HG03039 (cell line): Measurements from ENCODE around the gene METTL9.
"Not testable (repeated sequence)": the region's sequence is repeated elsewhere in the genome, so short reads cannot be mapped to it uniquely, and the experiment has no call there.

Experiments
- ATAC-seq: cut with Tn5 transposase; IDR thresholded peaks from one replicate; pipeline ENCODE4 v1.9.1; 2021; ENCODE audit warnings: mild to moderate bottlenecking, moderate library complexity; ENCODE audit not compliant: unreplicated experiment

Gene METTL9

GRCh38 chr16:21599122-21600030 lies at the start of gene METTL9:
Gene METTL9 (plus strand): TSS chr16:21599577. CDS start chr16:21599734, 157 bp downstream.
- ATAC-seq, result peak; percentile 88

GRCh38 chr16:21549975-21550374 lies 49.4 kb upstream of the METTL9 start:
- ATAC-seq, result not testable (repeated sequence)

DNA sequence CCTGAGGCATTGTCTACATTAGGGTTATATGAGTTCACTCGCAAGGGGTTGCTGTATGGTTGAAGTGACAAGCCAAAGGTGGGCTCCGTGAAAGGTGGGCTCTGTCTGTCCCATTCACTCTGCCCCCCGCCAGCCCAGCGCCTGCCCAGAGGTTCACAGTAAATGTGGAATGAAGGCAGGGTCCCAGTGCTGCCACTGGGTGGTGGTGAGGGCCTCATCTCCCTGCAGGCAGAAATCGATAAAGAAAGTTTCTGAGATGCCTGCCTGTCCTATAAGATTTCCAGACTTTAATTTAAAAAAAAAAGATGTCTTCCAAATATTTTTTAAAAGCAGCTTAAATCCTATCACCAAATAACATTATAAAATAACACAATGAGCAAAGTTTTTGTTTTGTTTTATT lies 48.9 kb upstream of the METTL9 start:
- ATAC-seq, result not testable (repeated sequence)

DNA sequence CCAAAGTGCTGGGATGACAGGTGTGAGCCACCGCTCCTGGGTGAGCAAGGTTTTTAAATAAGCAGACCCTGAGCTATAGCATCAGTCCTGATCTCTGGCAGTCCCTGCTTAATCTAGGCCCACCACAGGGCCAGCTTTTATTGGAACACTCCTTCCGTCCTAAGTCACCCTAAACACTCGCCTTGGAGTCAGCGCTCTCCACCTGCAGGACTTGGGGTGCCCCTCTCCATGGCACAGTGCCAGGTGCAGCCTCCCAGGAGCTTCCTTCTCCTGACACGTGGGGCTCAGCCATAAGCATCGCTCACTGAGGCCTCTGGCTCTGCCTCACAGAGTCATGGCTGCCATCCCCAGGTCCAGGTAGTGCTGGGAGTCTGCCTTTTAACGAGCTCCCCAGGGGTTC lies 48.3 kb upstream of the METTL9 start:
- not testable (repeated sequence) for ATAC-seq

- not testable (repeated sequence) for ATAC-seq
Observed at GRCh38 chr16:21551600-21551999, 47.8 kb upstream of the METTL9 start.

- ATAC-seq, result not testable (repeated sequence)
Observed at GRCh38 chr16:21553481-21554296, 45.7 kb upstream of the METTL9 start.

GRCh38 chr16:21554795-21555585 lies 44.4 kb upstream of the METTL9 start:
- ATAC-seq, result peak; percentile 87

DNA sequence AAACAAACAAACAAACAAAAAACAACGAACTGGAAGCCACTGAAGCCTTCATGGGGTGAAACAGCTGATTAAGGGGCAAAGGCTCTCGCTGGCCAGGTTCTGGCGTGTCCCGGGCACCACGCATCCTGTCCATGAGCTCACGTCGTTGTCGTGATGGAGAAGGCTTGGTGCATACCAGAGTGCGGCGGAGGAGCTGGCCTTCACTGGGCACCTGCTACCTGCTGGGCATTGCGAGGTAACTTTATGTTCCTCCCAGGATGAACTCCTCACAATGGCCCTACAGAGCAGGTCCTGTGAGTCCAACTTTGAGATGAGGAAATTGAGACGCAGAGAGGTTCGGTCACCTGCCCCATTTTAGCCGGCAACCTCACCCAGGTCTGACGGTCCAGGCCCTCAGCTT lies 43.8 kb upstream of the METTL9 start:
- not testable (repeated sequence) for ATAC-seq

DNA sequence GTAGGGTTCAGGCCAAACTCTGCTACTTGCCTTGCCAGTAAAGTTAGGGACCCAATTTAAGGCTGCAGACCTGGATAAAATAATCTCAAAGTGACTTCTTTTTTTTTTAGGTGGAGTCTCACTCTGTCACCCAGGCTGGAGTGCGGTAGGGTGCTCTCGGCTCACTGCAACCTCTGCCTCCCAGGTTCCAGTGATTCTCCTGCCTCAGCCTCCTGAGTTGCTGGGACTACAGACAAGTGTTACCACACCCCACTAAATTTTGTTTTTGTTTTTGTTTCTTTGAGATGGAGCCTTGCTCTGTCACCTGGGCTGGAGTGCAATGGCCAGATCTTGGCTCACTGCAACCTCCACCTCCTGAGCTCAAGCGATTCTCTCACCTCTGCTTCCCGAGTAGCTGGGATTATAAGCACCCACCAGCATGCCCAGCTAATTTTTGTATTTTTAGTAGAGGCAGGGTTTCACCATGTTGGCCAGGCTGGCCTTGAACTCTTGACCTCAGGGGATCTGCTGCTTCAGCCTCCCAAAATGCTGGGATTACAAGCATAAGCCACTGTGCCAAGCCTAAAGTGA lies 43.3 kb upstream of the METTL9 start:
- ATAC-seq, result not testable (repeated sequence)

- not testable (repeated sequence) for ATAC-seq
Observed at GRCh38 chr16:21556651-21557241, 42.6 kb upstream of the METTL9 start.

DNA sequence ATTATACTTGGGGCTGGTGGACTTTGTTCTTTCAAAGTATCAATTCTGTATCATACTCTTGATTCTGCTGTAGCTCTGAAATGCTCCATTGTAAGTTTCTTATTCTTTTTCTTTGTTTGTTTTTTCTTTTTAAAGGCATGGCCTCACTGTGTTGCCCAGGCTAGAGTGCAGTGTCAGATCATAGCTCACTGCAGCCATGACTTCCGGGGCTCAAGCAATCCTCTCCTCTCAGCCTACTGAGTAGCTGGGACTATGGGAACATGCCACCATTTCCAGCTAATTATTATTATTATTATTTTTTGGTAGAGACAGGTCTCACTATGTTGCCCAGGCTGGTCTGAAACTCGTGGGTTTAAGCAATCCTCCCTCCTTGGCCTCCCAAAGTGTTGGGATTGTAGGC lies 38.9 kb upstream of the METTL9 start:
- no peak for ATAC-seq

DNA sequence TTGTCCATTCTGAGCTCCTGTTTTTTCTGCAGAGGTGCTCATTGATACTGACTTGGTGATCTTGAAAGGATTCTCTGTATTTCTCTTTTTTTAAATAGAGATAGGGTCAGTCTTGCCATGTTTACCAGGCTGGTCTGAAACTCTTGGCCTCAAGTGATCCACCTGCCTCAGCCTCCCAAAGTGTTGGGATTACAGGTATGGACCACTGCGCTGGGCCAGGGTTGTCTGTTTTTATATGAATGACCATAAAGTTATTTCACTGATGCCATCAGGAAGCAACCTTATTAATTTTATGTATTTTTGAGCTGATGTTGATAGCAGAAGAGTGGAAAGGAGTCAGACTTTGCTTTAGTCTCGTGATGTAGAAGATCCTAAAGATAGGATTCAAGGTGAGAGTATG lies 35.7 kb upstream of the METTL9 start:
- ATAC-seq, result no peak

GRCh38 chr16:21564367-21564766 lies 35.0 kb upstream of the METTL9 start:
- ATAC-seq, result not testable (repeated sequence)

GRCh38 chr16:21565507-21565860 lies 33.9 kb upstream of the METTL9 start:
- ATAC-seq, result no peak

DNA sequence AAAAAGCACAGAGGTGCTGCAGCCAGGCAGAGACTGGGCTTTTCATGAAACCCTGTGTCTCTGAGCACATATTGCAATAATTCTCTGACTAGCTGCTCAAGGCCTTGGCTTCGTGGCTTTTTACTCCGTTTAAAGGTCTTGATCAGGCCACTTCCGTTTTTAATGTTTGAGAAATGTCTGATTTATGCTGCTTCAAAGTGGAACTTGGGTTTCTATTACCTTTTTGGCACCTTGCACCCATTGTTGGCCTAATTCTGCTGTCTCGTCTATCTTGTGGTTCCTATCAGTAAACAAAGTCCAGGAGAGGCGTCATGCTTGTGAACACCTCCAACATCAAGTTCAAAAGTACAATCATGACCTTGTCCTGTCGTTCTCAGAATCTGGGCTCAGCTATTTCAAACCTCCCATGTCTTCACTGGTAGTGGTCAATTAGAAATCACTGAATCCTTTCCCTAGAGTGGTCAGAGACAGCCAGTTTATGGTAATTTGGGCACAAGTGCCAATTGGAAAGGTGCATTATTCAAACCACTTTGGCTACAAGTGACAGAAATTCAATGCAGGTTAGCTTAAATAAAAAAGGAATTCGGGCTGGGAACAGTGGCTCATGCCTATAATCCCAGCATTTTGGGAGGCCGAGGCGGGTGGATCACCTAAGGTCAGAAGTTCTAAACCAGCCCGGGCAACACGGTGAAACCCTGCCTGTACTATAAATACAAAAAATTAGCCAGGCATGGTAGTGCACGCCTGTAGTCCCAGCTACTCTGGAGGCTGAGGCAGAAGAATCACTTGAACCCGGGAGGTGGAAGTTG lies 33.3 kb upstream of the METTL9 start:
- ATAC-seq, result no peak

- no peak for ATAC-seq
Observed at GRCh38 chr16:21566891-21567414, 32.4 kb upstream of the METTL9 start.

- not testable (repeated sequence) for ATAC-seq
Observed at GRCh38 chr16:21567496-21567895, 31.9 kb upstream of the METTL9 start.

- ATAC-seq, result no peak
Observed at GRCh38 chr16:21568502-21569189, 30.7 kb upstream of the METTL9 start.

GRCh38 chr16:21570676-21571017 lies 28.7 kb upstream of the METTL9 start:
- no peak for ATAC-seq
